Muscle of leg (tissue), 11 donors: Measurements from ENCODE around the gene RASSF5. TPM values are rescaled to one million over a fixed set of nuclear protein-coding genes. Genes with fewer than 3 reads are reported as not detected.

Source experiments
- DNase-seq: peaks from one replicate; pipeline ENCODE4 v3.0.0; 2013
- H3K27ac ChIP-seq: one replicate; pipeline ENCODE4 v1.5.1; 2013; ENCODE audit warnings: mild to moderate bottlenecking, low read length, control low read depth
- H3K27me3 ChIP-seq: one replicate; pipeline ENCODE4 v1.6.1; 2013; ENCODE audit warnings: low read length; ENCODE audit not compliant: control insufficient read depth, insufficient read depth
- H3K36me3 ChIP-seq: one replicate; pipeline ENCODE4 v1.6.1; 2013; ENCODE audit warnings: low read length; ENCODE audit not compliant: control insufficient read depth, insufficient read depth
- H3K4me1 ChIP-seq: one replicate; pipeline ENCODE4 v1.6.1; 2013; ENCODE audit warnings: low read length; ENCODE audit not compliant: control insufficient read depth, insufficient read depth
- H3K4me3 ChIP-seq: one replicate; pipeline ENCODE4 v1.5.1; 2013; ENCODE audit warnings: low read length, control low read depth
- H3K9me3 ChIP-seq: replicated peaks from 2 replicates; pipeline ENCODE4 v1.6.1; 2013; ENCODE audit warnings: low read depth, low read length; ENCODE audit not compliant: control insufficient read depth
- WGBS: methylation state at CpG from one replicate; pipeline ENCODE4 v1.1.5; 2013; ENCODE audit warnings: missing lambda C conversion rate; ENCODE audit not compliant: insufficient coverage; 5-methylcytosine and 5-hydroxymethylcytosine counted together
- polyA plus RNA-seq, 8 donors: library from polyadenylated mRNA; unstranded; fragments of 120-200 nt; gene quantifications; one replicate each; pipeline versions ENCODE4 v1.2.1 to v1.2.3, GENCODE V29; 2013; ENCODE audit warnings: inconsistent platforms in 1 of 8, low replicate concordance in 1 of 8; ENCODE audit not compliant: insufficient read length in 8 of 8, insufficient read depth in 1 of 8
- total RNA-seq: library from RNA; stranded (reverse); fragments of 120-200 nt; gene quantifications from one replicate; pipeline ENCODE4 v1.2.4, GENCODE V29; 2013

RASSF5 gene
- total and polyA plus RNA-seq, 9 donors = 3.6 to 8.6 (median 6.3) TPM

- WGBS = 35% methylated on average over 4 of the region's 6 CpGs
- Histone ChIP-seq H3K27ac (no peak overlapping the region), H3K9me3 (no peaks in the 10 kb centered on the region), H3K27me3 (no peaks in the 10 kb centered on the region), H3K4me3 (no peak overlapping the region), H3K4me1 (peaks cover 14% of the 10 kb centered on the region), H3K36me3 (no peaks in the 10 kb centered on the region)
- DNase-seq = no peak
Observed at GRCh38 chr1:206526064-206526911, 19.0 kb downstream of the RASSF5 start.

- 83% methylated on average over 4 of the region's 7 CpGs for WGBS
- Histone ChIP-seq H3K4me1 (peaks cover 13% of the 10 kb centered on the region), H3K27ac (no peak overlapping the region), H3K9me3 (no peaks in the 10 kb centered on the region), H3K27me3 (no peaks in the 10 kb centered on the region), H3K4me3 (no peak overlapping the region), H3K36me3 (no peaks in the 10 kb centered on the region)
- DNase-seq = no peak
Observed at GRCh38 chr1:206529425-206529824, 22.1 kb downstream of the RASSF5 start.

GRCh38 chr1:206532368-206532767 is 25.0 kb downstream of the RASSF5 start:
- Histone ChIP-seq H3K36me3 (no peaks in the 10 kb centered on the region), H3K9me3 (no peaks in the 10 kb centered on the region), H3K27me3 (no peaks in the 10 kb centered on the region), H3K4me1 (peaks cover 7% of the 10 kb centered on the region), H3K27ac (no peak overlapping the region), H3K4me3 (no peak overlapping the region)
- 89% methylated on average over 6 of the region's 7 CpGs for WGBS
- DNase-seq = no peak

- H3K27ac ChIP-seq = no peak overlapping the region
- no peak overlapping the region for H3K4me3 ChIP-seq
- H3K9me3 ChIP-seq = no peaks in the 10 kb centered on the region
- no peaks in the 10 kb centered on the region for H3K27me3 ChIP-seq
- no peaks in the 10 kb centered on the region for H3K36me3 ChIP-seq
- DNase-seq = no peak
- peaks cover 16% of the 10 kb centered on the region for H3K4me1 ChIP-seq
- 91% methylated on average over 3 of the region's 3 CpGs for WGBS
Observed at GRCh38 chr1:206534552-206534951, 27.2 kb downstream of the RASSF5 start.

GRCh38 chr1:206535853-206536188 is 28.5 kb downstream of the RASSF5 start:
- 76% methylated on average over 3 of the region's 6 CpGs for WGBS
- Histone ChIP-seq H3K4me3 (no peak overlapping the region), H3K9me3 (no peaks in the 10 kb centered on the region), H3K27ac (no peak overlapping the region), H3K27me3 (no peaks in the 10 kb centered on the region), H3K36me3 (no peaks in the 10 kb centered on the region), H3K4me1 (peaks cover 29% of the 10 kb centered on the region)
- DNase-seq = no peak

- WGBS = 80% methylated on average over 1 of the region's 4 CpGs
- DNase-seq = no peak
- H3K27me3 ChIP-seq = no peaks in the 10 kb centered on the region
- H3K9me3 ChIP-seq = no peaks in the 10 kb centered on the region
- H3K4me1 ChIP-seq = peaks cover 34% of the 10 kb centered on the region
- H3K36me3 ChIP-seq = no peaks in the 10 kb centered on the region
- no peak overlapping the region for H3K27ac ChIP-seq
- no peak overlapping the region for H3K4me3 ChIP-seq
Observed at GRCh38 chr1:206537141-206537540, 29.8 kb downstream of the RASSF5 start.

- peaks cover 34% of the 10 kb centered on the region for H3K4me1 ChIP-seq
- no peaks in the 10 kb centered on the region for H3K9me3 ChIP-seq
- no peaks in the 10 kb centered on the region for H3K36me3 ChIP-seq
- no peak for DNase-seq
- 63% methylated on average over 5 of the region's 6 CpGs for WGBS
- H3K27me3 ChIP-seq = no peaks in the 10 kb centered on the region
- H3K27ac ChIP-seq = no peak overlapping the region
- no peak overlapping the region for H3K4me3 ChIP-seq
Observed at GRCh38 chr1:206538086-206538770, 30.9 kb downstream of the RASSF5 start.

- Histone ChIP-seq H3K27ac (peak overlapping the region; percentile 53), H3K27me3 (no peaks in the 10 kb centered on the region), H3K4me3 (no peak overlapping the region), H3K9me3 (no peaks in the 10 kb centered on the region), H3K36me3 (no peaks in the 10 kb centered on the region), H3K4me1 (peaks cover 31% of the 10 kb centered on the region)
- WGBS = 57% methylated on average over 6 of the region's 10 CpGs
- DNase-seq = peak; percentile 71
Observed at GRCh38 chr1:206538901-206539640, 31.7 kb downstream of the RASSF5 start.

GRCh38 chr1:206540044-206540780 is 32.9 kb downstream of the RASSF5 start:
- WGBS = 37% methylated on average over 5 of the region's 8 CpGs
- no peaks in the 10 kb centered on the region for H3K27me3 ChIP-seq
- H3K36me3 ChIP-seq = no peaks in the 10 kb centered on the region
- peak; percentile 74 for DNase-seq
- H3K27ac ChIP-seq = peak overlapping the region; percentile 53
- no peaks in the 10 kb centered on the region for H3K9me3 ChIP-seq
- H3K4me3 ChIP-seq = no peak overlapping the region
- H3K4me1 ChIP-seq = peaks cover 28% of the 10 kb centered on the region
